ENCODE measurements around the gene ZNF732. TPM values are rescaled to one million over a fixed set of nuclear protein-coding genes. Genes with fewer than 3 reads are reported as not detected.
"Not testable (repeated sequence)": the region's sequence is repeated elsewhere in the genome, so short reads cannot be mapped to it uniquely, and the experiment has no call there.

Gene ZNF732
- polyA plus RNA-seq, 4 donors, result 1.8 to 3.0 (median 2.7) TPM

GRCh38 chr4:256492-256891 is 48.8 kb downstream of the ZNF732 start:
- no peak for DNase-seq (ENCODE audit: low read depth in 4 of 4, low spot score in 3 of 4)

GRCh38 chr4:253936-254756 is 51.1 kb downstream of the ZNF732 start:
- no peak for DNase-seq (ENCODE audit: low read depth in 4 of 4, low spot score in 3 of 4)

- no peak for DNase-seq (ENCODE audit: low read depth in 4 of 4, low spot score in 3 of 4)
Observed at GRCh38 chr4:252065-252601, 53.1 kb downstream of the ZNF732 start.

- DNase-seq (ENCODE audit: low read depth in 4 of 4, low spot score in 3 of 4), result no peak
Observed at GRCh38 chr4:244471-244870, 60.8 kb downstream of the ZNF732 start.

GRCh38 chr4:243426-243825 is 61.8 kb downstream of the ZNF732 start:
- no peak for DNase-seq (ENCODE audit: low read depth in 4 of 4, low spot score in 3 of 4)

GRCh38 chr4:242121-242848 is 63.0 kb downstream of the ZNF732 start:
- DNase-seq (ENCODE audit: low read depth in 4 of 4, low spot score in 3 of 4), result peak in 3 of 4 donors; percentile 1 to 14 (median 10)

- DNase-seq (ENCODE audit: low read depth in 4 of 4, low spot score in 3 of 4), result not testable (repeated sequence)
Observed at GRCh38 chr4:241411-241810, 63.9 kb downstream of the ZNF732 start.

- DNase-seq (ENCODE audit: low read depth in 4 of 4, low spot score in 3 of 4), result no peak
Observed at GRCh38 chr4:236028-236427, 69.2 kb downstream of the ZNF732 start.

GRCh38 chr4:234178-234577 is 71.1 kb downstream of the ZNF732 start:
- DNase-seq (ENCODE audit: low read depth in 4 of 4, low spot score in 3 of 4), result no peak

GRCh38 chr4:223913-224497 is 81.3 kb downstream of the ZNF732 start:
- DNase-seq (ENCODE audit: low read depth in 4 of 4, low spot score in 3 of 4), result no peak

Other genes with a start within 250 kb of the ZNF732 start
- 10 to 100 TPM in 2 of 4 donors, 1 to 10 TPM in 2; 8.6 to 16.9 (median 11.0) TPM for gene ZNF718, start 181.0 kb downstream of the ZNF732 start, polyA plus RNA-seq (ENCODE audit: insufficient read length in 4 of 4)
- 10 to 100 TPM; 21.9 to 44.1 (median 30.6) TPM for gene ZNF141, start 32.3 kb upstream of the ZNF732 start, polyA plus RNA-seq (ENCODE audit: insufficient read length in 4 of 4)
- 10 to 100 TPM; 39.3 to 44.1 (median 42.6) TPM for gene ZNF721, start 193.7 kb upstream of the ZNF732 start, polyA plus RNA-seq (ENCODE audit: insufficient read length in 4 of 4)
- gene PIGG, start 193.7 kb upstream of the ZNF732 start, polyA plus RNA-seq (ENCODE audit: insufficient read length in 4 of 4), result 10 to 100 TPM; 44.4 to 85.2 (median 58.9) TPM

All from left renal pelvis (tissue), 4 donors.